Cerebellar cortex (tissue), 1 donor: ENCODE measurements around the gene TEX50.
"Not testable (repeated sequence)": the region's sequence is repeated elsewhere in the genome, so short reads cannot be mapped to it uniquely, and the experiment has no call there.

ENCODE experiments used
- DNase-seq: peaks from one replicate; pipeline ENCODE4 v3.0.0-alpha.2; 2015; ENCODE audit warnings: low spot score

The TEX50 gene, protein sequence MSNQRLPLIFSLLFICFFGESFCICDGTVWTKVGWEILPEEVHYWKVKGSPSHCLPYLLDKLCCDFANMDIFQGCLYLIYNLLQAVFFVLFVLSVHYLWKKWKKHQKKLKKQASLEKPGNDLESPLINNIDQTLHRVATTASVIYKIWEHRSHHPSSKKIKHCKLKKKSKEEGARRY

DNA sequence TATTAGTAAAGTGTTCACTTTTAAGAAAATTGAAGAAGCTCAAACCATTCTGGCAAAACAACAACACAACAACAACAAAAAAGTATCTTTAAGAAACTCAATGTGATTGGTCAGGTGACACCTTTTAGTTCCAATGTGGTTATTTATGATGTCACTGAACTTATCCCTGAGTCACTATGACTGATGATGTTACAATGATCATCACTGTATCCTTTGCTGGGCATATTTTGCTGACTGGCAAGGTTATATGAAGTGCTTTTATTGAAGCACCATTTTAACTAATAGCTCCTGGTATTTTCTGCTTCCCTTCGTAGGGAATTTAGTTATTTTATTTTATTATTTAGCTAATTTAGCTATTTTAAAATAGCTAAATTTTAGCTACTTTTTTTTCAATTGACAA lies at the start of gene TEX50:
TEX50 (plus strand) TSS at position 223 of the 400 bp plus-strand sequence. CDS start 184 bp downstream, outside the sequence.
- DNase-seq: no peak

DNA sequence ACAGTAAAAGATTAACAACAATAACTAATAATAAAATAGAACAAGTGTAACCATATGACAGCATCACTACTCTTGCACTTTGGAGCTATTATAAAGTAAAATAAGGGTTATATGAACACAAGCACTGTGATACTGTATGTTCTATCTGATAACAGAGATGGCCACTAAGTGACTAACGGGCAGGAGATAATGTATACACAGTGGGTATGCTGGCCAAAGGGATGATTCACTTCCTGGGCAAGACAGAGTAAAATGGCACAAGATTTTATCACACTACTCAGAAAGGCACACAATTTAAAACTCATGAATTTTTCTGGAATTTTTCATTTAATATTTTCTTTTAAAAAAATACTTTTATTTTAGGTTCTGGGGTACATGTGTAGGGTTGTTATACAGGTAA lies 44.6 kb upstream of the TEX50 start:
- DNase-seq: no peak

DNA sequence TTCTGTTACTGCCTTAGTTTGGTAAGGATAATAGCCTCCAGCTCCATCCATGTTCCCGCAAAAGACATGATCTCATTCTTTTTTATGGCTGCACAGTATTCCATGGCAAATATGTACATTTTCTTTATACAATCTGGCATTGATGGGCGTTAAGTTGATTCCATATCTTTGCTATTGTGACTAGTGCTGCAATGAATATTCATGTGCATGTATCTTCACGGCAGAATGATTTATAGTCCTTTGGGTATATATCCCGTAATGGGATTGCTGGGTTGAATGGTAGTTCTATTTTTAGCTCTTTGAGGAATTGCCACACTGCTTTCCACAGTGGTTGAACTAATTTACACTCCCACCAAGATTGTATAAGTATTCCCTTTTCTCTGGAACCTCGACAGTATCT lies 44.0 kb upstream of the TEX50 start:
- not testable (repeated sequence) for DNase-seq

DNA sequence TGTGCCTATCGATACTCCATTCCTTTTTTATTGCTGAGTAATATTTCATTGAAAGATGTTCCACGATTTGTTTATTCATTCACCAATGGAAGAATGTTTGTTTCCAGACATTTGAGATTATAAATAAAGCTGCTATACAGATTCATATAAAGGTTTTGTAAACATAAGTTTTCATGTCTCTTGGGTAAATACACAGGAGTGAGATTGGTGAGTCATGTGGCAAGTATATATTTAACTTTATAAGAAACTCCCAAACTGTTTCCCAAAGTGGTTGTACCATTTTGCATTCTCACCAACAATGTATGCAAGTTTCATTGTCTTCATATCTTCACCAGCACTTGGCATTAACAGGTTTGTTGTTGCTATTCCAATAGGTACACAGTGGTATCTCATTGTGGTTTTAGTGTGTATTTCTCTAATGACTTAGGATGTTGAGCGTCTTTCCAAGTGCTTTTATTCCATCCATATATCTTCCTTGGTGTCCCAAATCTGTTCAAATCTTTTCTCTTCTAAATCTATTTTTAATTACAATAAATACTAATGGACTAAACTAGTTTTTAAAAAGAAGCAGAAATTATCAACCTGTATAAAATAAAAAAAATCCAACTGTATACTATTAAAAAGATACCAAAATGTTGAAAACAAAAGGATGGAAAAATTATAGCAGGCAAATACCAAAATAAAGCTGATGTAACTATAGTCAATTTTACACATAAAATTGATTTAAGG lies 38.9 kb upstream of the TEX50 start:
- DNase-seq: no peak

DNA sequence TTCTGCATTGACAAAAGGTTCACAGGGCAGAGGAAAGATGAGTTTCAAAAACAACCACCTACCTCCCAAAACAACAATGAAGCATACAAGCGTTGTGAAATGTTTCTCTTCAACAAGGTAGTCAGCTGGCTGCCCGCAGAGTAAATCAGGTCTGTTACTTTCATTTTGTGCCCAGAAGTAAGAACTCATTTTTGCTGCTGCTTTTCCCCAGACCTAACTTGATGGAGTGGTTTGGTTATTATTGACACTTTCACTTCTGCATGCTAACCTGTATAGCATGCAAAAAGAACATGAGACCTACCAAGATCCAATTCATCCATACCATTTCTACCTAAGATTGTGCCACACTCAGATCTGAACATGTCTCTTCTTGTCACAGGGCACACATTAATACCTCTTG lies 33.5 kb upstream of the TEX50 start:
- no peak for DNase-seq

DNA sequence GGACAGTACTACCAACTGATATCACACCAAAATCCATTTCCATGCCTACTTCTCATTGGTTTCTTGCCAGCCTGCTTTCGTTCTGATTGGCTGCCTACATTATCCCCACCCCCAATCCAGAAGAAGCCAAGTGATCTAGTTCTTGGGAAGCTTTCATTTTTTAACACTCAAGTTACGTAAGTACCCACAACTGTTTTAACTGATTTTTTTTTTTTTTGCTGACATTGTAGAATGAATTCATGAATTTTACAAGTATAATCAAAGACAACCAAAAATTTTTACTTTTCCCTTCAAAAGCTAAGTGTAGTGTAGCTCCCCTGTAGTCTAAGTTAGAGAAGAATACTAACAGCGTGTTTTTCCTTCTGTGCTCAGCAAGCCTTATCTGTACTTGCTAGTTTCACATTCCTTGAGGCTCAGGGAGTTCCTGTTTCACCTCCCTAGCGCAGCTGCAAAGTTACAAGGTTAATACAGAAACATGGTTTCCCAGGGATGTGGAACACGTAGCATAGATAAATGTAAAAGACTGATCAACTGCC lies 32.0 kb upstream of the TEX50 start, which contains the start of gene SLC9C2:
SLC9C2 (minus strand) TSS at position 17 of the 536 bp plus-strand sequence. CDS start 1,296 bp downstream, outside the sequence.
- DNase-seq: no peak

DNA sequence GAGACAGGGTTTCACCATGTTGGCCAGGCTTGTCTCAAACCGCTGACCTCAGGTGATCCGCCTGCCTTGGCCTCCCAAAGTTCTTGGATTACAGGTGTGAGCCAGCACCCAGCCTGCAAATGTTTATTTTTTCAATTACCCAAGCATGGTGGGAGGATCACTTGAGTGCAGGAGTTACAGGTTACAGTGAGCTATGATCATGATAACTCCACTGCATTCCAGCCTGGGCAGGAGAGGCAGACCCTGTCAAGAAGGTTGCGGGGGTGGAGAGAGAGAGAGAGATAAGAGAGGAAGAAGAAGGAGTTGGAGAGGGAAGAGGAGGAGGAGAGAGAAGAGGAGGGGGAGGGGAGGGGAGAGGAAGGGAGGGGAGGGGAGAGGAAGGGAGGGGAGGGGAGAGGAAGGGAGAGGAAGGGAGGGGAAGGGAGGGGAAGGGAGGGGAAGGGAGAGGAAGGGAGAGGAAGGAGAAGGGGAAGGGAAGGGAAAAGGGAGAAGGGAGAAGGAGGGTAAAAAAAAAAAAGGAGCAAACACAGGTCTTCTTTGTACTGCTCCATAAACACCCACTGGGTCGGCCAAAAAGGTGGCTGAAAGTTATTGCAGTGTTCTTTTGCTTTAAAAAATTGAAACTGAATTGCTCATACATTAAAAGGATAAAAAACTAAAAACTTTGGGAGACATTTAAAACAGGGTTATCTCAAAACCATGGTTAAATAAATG lies 26.5 kb upstream of the TEX50 start:
- DNase-seq: no peak

DNA sequence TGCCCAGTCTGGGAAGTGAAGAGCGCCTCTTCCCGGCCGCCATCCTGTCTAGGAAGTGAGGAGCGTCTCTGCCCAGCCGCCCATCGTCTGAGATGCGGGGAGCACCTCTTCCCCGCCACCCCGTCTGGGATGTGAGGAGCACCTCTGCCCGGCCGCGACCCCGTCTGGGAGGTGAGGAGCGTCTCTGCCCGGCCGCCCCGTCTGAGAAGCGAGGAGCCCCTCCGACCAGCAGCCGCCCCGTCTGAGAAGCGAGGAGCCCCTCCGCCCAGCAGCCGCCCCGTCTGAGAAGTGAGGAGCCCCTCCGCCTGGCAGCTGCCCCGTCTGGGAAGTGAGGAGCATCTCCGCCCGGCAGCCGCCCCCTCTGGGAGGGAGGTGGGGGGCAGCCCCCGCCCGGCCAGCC lies 22.1 kb upstream of the TEX50 start:
- not testable (repeated sequence) for DNase-seq

DNA sequence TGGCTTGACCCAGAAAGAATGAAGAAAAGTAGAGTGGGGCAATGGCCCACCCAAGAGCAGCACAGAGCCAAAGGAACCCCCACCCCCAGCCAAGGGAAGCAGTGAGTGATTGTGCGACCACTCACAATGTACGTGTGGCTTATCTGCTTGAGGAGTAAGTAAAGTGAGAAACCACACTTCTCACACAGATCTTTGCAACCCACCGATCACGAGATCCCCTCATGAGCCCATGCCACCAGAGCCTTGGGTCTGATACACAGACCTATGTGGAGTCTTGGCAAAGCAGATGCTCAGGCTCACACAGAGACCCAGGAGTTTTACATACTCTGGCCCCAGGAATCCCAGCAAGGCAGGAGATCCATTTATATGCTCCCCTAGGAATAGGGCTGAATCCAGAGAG lies 18.3 kb upstream of the TEX50 start:
- no peak for DNase-seq

DNA sequence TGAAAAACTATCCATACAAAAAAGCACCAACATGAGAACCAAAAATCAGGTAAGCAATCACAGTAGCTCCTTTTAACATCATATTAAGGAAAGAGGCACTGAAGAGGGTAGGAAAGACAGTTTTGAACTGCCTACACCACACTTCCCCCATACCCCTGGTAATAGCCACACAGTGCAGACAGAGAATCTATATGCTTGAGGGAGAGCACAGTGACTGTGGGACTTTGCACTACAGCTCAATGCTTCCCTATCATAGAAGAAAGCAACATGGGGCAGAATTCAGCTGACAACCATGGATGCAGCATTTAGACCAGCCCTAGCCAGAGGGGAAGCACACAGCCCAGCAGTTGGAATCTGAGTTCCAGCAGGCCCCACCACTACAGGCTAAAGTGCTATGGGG lies 7.9 kb upstream of the TEX50 start:
- no peak for DNase-seq

DNA sequence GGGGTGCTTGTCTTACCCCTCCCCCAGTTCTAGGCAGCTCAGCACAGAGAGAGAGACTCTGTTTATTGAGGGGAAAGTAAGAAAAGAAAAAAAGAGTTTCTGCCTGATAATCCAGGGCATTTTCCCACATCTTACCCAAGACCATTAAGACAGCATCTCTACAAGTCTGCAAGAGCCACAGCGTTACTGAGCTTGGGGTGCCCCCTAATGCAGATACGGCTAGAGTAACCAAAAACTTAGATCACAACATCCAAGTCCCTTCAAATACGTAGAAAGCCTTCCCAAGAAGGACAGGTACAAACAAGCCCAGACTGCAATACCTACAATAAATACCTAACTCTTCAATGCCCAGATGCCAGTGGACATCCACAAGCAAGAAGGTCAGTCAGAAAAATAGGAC lies 6.2 kb upstream of the TEX50 start:
- peak; percentile 4 for DNase-seq

DNA sequence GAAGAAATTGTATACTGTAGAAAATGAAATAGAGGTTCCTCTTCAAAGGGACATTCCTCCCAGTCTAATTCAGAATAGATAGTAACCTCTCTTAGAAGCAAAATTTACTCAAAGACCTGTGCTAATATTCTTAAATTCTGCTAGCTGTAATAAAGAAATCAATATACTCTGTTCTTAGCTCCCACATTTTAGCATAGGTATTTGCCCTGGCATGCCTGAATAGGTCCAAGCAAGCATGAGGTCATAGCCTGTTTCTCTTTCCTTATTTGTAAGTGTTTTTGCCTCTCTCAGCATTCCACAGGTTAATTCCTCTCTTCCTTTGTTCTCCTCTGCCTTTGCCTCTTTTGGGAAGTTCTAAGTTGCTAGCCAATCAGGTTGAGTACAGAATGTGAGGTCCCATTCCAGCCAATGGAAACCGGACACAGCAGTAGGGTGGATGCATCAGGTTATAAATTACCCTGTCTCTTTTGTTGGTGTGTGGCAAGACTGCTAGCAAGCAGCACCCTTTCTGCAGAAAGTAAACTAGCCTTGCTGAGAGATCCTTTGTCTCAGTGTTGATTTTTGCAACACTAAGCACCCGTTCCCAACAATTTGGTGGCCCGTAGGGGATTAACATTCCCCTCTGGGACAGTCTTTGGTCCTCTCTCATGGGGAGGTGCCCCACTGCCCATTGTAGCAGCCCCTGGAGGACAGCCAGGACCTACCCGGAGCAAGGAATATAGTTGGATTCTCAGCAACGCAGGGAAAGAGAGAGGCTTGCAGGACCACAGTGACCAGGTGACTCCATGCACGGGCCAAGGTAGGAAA lies 2.3 kb downstream of the TEX50 start:
- DNase-seq: not testable (repeated sequence)

DNA sequence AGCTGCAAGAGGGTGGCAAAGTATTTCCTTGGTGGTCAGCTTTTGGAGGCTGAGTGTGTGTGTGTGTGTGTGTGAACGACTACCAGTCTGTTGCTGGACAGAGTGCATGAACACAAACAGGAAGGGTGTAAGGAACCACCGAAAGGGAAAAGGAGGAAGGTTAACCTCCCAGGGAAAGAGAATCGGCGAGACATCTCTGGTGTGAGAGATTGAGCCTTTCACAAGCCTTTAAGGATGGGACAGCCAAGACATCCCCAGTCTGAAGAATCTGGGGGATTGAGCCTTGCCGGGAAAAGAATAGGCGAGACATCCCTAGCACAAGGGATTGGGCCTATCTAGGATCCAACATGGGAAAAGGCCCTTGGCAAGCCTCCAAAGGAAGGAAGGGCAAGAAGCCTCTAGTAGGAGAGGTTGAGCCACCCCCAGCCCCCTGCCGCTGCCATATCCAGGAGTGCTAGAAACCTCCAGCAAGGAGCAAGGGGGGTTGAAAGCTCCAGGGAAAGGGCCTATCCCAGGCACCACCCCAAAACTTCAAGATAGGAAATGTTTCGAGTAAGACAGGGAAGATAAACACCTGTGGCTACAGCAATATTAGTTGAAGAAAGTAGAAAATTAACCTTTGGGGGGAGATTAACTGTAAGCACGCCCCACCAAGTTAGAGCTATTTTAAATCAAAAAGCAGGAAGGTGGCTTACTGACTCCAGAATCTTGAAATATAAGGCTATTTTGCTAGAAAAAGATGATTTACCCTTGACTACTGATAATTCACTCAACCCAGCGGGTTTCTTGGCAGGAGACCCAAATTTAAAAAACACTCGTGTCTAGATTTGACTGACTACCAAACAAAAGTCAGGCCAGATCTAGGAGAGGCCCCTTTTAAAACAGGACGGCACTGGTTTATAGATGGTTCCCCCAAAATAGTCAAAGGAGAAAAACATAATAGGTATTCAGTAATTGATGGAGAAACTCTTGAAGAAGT lies 3.2 kb downstream of the TEX50 start:
- no peak for DNase-seq

DNA sequence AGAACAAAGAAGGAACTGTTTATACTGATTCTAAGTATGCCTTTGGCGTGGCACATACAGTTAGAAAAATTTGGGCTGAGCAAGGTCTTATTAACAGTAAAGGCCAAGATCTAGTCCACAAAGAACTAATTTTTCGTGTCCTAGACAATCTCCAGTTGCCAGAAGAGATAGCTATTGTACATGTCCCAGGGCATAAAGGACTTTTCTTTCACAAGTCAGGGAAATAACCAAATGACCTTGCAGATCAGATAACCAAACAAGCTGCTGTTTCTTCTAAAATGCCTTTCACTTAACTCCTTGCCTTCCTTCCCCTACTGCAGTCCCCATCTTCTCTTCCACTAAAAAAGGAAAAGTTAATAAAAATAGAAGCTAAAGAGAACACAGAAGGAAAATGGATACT lies 4.0 kb downstream of the TEX50 start:
- DNase-seq: no peak

DNA sequence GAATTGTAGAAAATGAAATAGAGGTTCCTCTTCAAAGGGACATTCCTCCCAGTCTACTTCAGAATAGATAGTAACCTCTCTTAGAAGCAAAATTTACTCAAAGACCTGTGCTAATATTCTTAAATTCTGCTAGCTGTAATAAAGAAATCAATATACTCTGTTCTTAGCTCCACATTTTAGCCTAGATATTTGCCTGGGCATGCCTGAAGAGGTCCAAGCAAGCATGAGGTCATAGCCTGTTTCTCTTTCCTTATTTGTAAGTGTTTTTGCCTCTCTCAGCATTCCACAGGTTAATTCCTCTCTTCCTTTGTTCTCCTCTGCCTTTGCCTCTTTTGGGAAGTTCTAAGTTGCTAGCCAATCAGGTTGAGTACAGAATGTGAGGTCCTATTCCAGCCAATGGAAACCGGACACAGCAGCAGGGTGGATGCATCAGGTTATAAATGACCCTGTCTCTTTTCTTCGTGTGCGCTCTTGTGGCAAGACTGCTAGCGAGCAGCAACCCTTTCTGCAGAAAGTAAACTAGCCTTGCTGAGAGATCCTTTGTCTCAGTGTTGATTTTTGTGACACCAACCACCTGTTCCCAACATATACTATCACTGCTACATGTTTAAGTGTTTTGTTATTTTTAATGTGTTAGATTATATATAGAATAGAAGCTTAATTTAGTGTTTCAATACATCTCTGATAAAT lies 7.5 kb downstream of the TEX50 start:
- not testable (repeated sequence) for DNase-seq

DNA sequence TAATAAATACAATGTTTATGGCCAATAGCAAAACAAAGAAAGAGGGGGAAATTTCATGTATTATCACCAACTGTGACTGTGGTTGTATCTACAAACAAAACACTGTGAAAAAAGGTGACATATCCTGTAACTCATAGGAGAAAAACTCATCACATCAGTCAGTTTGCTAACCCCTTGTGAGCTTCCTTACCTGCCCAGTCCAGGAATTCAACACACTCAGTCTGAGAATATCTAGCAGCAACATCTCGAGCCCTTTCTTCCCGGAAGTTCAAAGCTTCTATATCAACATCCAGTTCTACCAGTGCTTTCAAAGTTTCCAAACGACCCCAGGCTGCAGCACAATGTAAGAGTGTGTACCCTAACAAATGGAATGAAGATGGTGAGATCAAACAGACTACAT lies 11.5 kb downstream of the TEX50 start:
- DNase-seq: no peak

DNA sequence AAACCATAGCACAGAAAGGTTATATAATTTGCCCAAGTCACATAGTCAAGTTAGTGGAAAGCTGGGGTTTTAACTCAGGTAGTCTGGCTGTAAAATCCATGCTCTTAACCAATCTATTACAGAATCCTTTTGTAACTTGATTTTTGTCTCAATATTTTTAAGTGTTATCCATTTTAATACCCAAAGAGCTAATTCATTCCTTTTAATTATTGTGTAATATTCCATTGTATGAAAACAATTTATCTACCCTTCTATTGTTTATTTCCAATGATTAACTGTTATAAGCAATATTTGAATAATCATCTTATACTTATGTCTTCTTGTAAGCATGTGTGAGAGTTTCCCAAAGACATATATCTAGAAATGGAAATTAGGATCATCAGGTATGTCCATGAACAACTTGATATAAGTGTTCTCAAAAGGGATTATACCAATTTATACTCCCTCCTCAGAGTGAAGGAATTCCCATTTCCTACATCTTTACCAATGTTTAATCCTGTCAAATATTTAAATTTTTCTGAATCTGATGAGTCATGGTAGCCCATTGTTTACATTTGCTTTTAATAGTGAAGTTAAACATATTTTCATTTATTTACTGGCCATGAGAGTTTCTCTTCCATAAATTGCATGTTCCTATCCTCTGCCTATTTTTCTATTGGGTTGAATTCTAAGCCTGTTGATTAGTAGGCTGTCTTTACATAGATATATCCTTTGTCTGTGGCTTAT lies 13.9 kb downstream of the TEX50 start:
- no peak for DNase-seq

DNA sequence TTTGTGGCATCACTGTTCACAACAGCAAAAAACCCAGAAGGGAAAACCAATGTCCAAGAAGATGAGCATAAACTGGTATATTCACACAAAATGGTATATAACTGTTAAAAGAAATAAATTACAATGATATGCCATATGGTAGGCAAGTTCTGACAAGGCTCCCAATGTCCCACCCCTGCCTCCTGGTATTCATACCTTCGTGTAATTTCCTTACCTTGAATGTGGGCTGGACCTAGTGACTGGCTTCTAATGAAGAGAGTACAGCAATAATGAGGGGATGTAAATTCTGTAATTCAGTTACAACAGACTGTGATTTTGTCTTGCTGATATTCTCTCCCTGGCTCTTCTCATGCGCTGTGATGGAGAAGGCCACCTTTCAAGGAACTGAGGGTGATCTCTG lies 25.2 kb downstream of the TEX50 start:
- DNase-seq: no peak

DNA sequence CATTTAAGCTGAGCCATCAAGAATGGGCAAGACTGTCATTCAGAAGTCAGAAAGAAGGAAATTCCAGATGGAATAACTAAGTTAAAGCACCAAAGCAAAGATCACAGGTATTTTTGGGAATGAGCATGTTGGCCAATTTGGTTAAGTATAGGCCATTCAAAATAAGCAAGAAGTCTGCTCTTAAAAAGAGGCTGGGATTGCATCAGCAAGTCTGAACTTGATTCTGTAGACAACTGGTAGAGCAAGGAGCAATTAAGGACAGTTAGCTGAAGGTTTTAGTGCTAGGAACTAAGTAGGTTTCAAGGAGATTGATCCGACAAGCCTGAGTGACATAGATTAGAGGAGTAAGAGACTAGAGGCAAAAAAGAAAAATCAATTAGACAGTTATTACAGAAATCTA lies 26.1 kb downstream of the TEX50 start:
- DNase-seq: no peak

DNA sequence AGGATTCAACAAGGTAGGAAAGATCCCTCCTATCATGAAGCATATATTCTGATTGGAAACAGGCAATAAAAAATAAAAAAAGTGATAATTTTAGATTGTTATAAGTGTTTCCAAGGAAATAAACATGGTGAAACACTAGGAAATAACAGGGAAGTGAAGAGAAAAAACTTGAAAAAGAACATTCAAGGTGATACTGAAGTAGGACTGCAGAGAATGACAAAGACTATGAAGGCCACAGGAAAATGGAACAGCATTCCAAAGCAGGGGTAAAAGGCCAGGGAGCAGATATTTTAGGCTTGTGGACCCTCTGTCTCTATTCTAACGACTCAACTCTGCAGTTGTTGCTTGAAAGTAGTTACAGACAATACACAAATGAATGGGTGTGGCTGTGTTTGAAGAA lies 26.6 kb downstream of the TEX50 start:
- DNase-seq: no peak
